Body of pancreas (tissue), 4 donors: ENCODE measurements around the gene WDR44.

Experiments used
- CTCF ChIP-seq, 7 experiments: fragments of 450-650 bp in 4 of 7; fragments of 200-600 bp in 3 of 7; sonication (generic) in 3 of 7; IDR thresholded peaks; one replicate each; pipeline ENCODE4 v1.5.1; 2016 to 2019; ENCODE audit warnings: antibody characterized with exemption in 7 of 7
- POLR2A ChIP-seq, 3 donors: fragments of 450-650 bp; IDR thresholded peaks; one replicate each; pipeline ENCODE4 v1.6.1; 2016; ENCODE audit warnings: antibody characterized with exemption in 3 of 3, mild to moderate bottlenecking in 2 of 3

GRCh38 chrX:118420462-118420861 lies 74.6 kb downstream of the WDR44 start:
- TF ChIP-seq POLR2A (IDR thresholded peaks at IDR 0.05) (no peak), CTCF (IDR thresholded peaks at IDR 0.05) (no peak)
